ENCODE results near the gene RMND1. TPM values are rescaled to one million over a fixed set of nuclear protein-coding genes. Genes with fewer than 3 reads are reported as not detected.
"Not testable (repeated sequence)": the region's sequence is repeated elsewhere in the genome, so short reads cannot be mapped to it uniquely, and the experiment has no call there.

RMND1 gene
- total RNA-seq, 1 donor = 30.7 TPM

- no peak for DNase-seq (ENCODE audit: low read depth)
- no peak for TF ChIP-seq CTCF (IDR thresholded peaks at IDR 0.05; ENCODE audit: insufficient read depth, low read depth, low read length)
- no peak overlapping the region for H3K4me3 ChIP-seq (ENCODE audit: low read depth, low read length)
Measured at GRCh38 chr6:151461673-151462072, 9.7 kb upstream of the RMND1 start.

GRCh38 chr6:151455751-151456398 lies 3.9 kb upstream of the RMND1 start:
- DNase-seq (ENCODE audit: low read depth); H3K4me3 ChIP-seq (ENCODE audit: low read depth, low read length): not testable (repeated sequence)

- no peak for TF ChIP-seq CTCF (IDR thresholded peaks at IDR 0.05; ENCODE audit: insufficient read depth, low read depth, low read length)
- peak; percentile 46 for DNase-seq (ENCODE audit: low read depth)
- H3K4me3 ChIP-seq (ENCODE audit: low read depth, low read length) = peak overlapping the region; percentile 67
Measured at GRCh38 chr6:151452750-151453427, 963 bp upstream of the RMND1 start.

GRCh38 chr6:151451417-151451949 lies 443 bp downstream of the RMND1 start:
- no peak for TF ChIP-seq CTCF (IDR thresholded peaks at IDR 0.05; ENCODE audit: insufficient read depth, low read depth, low read length)
- DNase-seq (ENCODE audit: low read depth) = no peak
- peak overlapping the region; percentile 67 for H3K4me3 ChIP-seq (ENCODE audit: low read depth, low read length)

GRCh38 chr6:151450928-151451327 lies 998 bp downstream of the RMND1 start:
- H3K4me3 ChIP-seq (ENCODE audit: low read depth, low read length) = peak overlapping the region; percentile 67
- DNase-seq (ENCODE audit: low read depth) = not testable (repeated sequence)

GRCh38 chr6:151448623-151449022 lies 3.3 kb downstream of the RMND1 start:
- TF ChIP-seq CTCF (IDR thresholded peaks at IDR 0.05; ENCODE audit: insufficient read depth, low read depth, low read length) = peak; percentile 9
- DNase-seq (ENCODE audit: low read depth) = no peak

GRCh38 chr6:151447237-151447636 lies 4.7 kb downstream of the RMND1 start:
- no peak for TF ChIP-seq CTCF (IDR thresholded peaks at IDR 0.05; ENCODE audit: insufficient read depth, low read depth, low read length)
- DNase-seq (ENCODE audit: low read depth) = no peak

More at GRCh38 chr6:151448623-151449022, 3.3 kb downstream of the RMND1 start:
- no peak overlapping the region for H3K4me3 ChIP-seq (ENCODE audit: low read depth, low read length)

More at GRCh38 chr6:151447237-151447636, 4.7 kb downstream of the RMND1 start:
- no peak overlapping the region for H3K4me3 ChIP-seq (ENCODE audit: low read depth, low read length)
